A673 (cell line): ENCODE data around the gene AZIN2.
A peak's percentile ranks its signal among the peaks of the same experiment; 100 is the strongest.

ENCODE experiments used
- EZH2 ChIP-seq: fragments of 200-600 bp; sonication (generic); IDR thresholded peaks from 2 replicates; pipeline ENCODE4 v1.6.1; 2017; ENCODE audit warnings: borderline replicate concordance, low read depth, mild to moderate bottlenecking, mixed read lengths, antibody characterized with exemption, low read length; ENCODE audit not compliant: poor library complexity, severe bottlenecking
- TF ChIP-seq, protein P1 (sequence below): fragments of 300-800, 200-600 bp; sonication (generic); conservative IDR thresholded peaks from 2 replicates; pipeline ENCODE4 v1.5.1; 2017; ENCODE audit warnings: low read depth, mild to moderate bottlenecking, antibody characterized with exemption, low read length, moderate library complexity, mixed read lengths

DNA sequence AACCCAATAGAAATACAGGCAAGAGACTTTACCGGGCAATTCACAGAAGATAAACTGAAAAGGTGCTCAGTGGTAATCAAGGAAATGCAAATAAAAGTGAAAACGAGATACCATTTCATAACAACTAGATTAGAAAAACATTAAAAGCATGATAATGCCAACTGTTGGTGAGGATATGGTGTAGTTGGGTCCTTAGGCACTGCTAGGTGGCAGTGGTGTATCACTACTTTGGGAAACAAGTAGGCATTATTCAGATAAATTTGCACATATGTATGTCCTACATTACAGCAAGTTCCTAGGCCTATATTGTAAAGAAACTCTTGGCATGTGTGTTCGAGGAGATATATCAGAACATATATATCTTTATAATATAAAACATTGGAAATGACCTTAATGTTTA, 31.0 kb downstream of the AZIN2 start:
- TF ChIP-seq, protein P1, sequence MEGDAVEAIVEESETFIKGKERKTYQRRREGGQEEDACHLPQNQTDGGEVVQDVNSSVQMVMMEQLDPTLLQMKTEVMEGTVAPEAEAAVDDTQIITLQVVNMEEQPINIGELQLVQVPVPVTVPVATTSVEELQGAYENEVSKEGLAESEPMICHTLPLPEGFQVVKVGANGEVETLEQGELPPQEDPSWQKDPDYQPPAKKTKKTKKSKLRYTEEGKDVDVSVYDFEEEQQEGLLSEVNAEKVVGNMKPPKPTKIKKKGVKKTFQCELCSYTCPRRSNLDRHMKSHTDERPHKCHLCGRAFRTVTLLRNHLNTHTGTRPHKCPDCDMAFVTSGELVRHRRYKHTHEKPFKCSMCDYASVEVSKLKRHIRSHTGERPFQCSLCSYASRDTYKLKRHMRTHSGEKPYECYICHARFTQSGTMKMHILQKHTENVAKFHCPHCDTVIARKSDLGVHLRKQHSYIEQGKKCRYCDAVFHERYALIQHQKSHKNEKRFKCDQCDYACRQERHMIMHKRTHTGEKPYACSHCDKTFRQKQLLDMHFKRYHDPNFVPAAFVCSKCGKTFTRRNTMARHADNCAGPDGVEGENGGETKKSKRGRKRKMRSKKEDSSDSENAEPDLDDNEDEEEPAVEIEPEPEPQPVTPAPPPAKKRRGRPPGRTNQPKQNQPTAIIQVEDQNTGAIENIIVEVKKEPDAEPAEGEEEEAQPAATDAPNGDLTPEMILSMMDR = peak; percentile 60
- TF ChIP-seq EZH2 = no peak
